ENCODE data around the gene MICAL2.

The MICAL2 gene

GRCh38 chr11:12110201-12110713 lies at the start of gene MICAL2:
Gene MICAL2, plus strand, starts transcription at chr11:12110590. Its CDS starts 51,566 bp downstream, at chr11:12162156.
- peak; percentile 67 for DNase-seq

GRCh38 chr11:12061851-12062560 lies 48.4 kb upstream of the MICAL2 start:
- no peak for DNase-seq

GRCh38 chr11:12063251-12063650 lies 47.1 kb upstream of the MICAL2 start:
- DNase-seq: no peak

- no peak for DNase-seq
These were observed 46.0 kb upstream of the MICAL2 start for GRCh38 chr11:12064136-12064953.

- DNase-seq: no peak
These were observed 45.5 kb upstream of the MICAL2 start for GRCh38 chr11:12064954-12065280.

- no peak for DNase-seq
These were observed 44.2 kb upstream of the MICAL2 start for GRCh38 chr11:12066056-12066798.

- peak; percentile 37 for DNase-seq
These were observed 43.4 kb upstream of the MICAL2 start for GRCh38 chr11:12066799-12067508.

GRCh38 chr11:12067796-12068357 lies 42.5 kb upstream of the MICAL2 start:
- DNase-seq: no peak

- no peak for DNase-seq
These were observed 41.2 kb upstream of the MICAL2 start for GRCh38 chr11:12069066-12069676.

- DNase-seq: no peak
These were observed 39.7 kb upstream of the MICAL2 start for GRCh38 chr11:12070446-12071267.

GRCh38 chr11:12071574-12071973 lies 38.8 kb upstream of the MICAL2 start:
- DNase-seq: no peak

GRCh38 chr11:12073436-12073835 lies 37.0 kb upstream of the MICAL2 start:
- DNase-seq: no peak

- DNase-seq: no peak
These were observed 36.5 kb upstream of the MICAL2 start for GRCh38 chr11:12073886-12074285.

- no peak for DNase-seq
These were observed 35.7 kb upstream of the MICAL2 start for GRCh38 chr11:12074529-12075195.

GRCh38 chr11:12075291-12075690 lies 35.1 kb upstream of the MICAL2 start:
- no peak for DNase-seq

GRCh38 chr11:12075822-12076821 lies 34.3 kb upstream of the MICAL2 start:
- DNase-seq: no peak

- DNase-seq: no peak
These were observed 33.4 kb upstream of the MICAL2 start for GRCh38 chr11:12076840-12077534.

- no peak for DNase-seq
These were observed 32.7 kb upstream of the MICAL2 start for GRCh38 chr11:12077535-12078280.

Data from NCI-H2107 (cell line).